ENCODE measurements around the gene ADAMTS16.

ADAMTS16 gene

GRCh38 chr5:5323551-5323950, 183.4 kb downstream of the ADAMTS16 start:
- no peak for TF ChIP-seq CTCF (conservative IDR thresholded peaks at IDR 0.05; ENCODE audit: low read depth, low read length)
- no peak for DNase-seq (ENCODE audit: low read depth)
- no peak overlapping the region for H3K4me3 ChIP-seq (ENCODE audit: low read depth, low read length)

GRCh38 chr5:5326115-5326758, 186.1 kb downstream of the ADAMTS16 start:
- no peak overlapping the region for H3K4me3 ChIP-seq (ENCODE audit: low read depth, low read length)
- DNase-seq (ENCODE audit: low read depth) = no peak
- TF ChIP-seq CTCF (conservative IDR thresholded peaks at IDR 0.05; ENCODE audit: low read depth, low read length) = no peak

DNA sequence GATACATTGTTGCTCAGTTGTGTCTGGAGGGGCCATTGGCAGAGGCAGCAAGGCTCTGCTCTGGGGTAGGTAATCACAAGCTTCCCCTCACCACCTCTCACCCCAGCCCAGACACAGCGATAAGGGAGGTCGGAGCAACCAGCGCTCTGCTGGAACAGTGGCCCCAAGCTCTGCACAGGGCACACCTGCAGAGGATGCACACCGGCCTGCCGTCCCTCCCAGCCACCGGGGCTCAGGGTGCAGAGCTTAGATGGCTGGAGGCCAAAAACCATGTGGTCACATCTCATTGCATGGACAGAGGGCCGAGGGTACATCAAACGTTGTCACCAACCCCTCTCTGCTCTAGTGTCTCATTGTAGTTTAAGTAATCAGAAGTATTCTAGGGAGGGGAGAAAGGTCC, 187.0 kb downstream of the ADAMTS16 start:
- no peak for DNase-seq (ENCODE audit: low read depth)
- no peak overlapping the region for H3K4me3 ChIP-seq (ENCODE audit: low read depth, low read length)
- no peak for TF ChIP-seq CTCF (conservative IDR thresholded peaks at IDR 0.05; ENCODE audit: low read depth, low read length)

- DNase-seq (ENCODE audit: low read depth) = no peak
- TF ChIP-seq CTCF (conservative IDR thresholded peaks at IDR 0.05; ENCODE audit: low read depth, low read length) = no peak
- H3K4me3 ChIP-seq (ENCODE audit: low read depth, low read length) = no peak overlapping the region
Measured at GRCh38 chr5:5330728-5331452, 190.8 kb downstream of the ADAMTS16 start.

- H3K4me3 ChIP-seq (ENCODE audit: low read depth, low read length) = no peak overlapping the region
- no peak for TF ChIP-seq CTCF (conservative IDR thresholded peaks at IDR 0.05; ENCODE audit: low read depth, low read length)
- DNase-seq (ENCODE audit: low read depth) = no peak
Measured at GRCh38 chr5:5331848-5332247, 191.7 kb downstream of the ADAMTS16 start.

DNA sequence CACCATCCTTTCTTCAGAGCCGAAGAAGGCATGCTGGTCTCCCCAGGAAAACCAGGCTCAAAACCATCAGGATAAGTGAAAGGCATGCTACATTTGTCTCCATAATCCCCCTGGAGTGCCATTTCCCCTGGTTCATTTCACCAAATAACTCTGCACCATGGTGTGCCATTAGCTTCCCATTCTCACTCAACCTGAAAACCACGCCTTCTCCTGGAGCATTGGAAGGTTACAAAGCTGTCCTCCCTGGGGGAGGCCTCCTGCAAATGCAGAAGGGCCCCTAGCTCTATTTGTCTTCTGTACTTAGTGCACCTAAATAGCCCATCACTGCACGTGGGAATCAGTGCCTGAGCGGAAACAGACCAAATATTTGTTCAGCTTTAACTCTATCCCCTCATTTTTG, 192.2 kb downstream of the ADAMTS16 start:
- no peak for DNase-seq (ENCODE audit: low read depth)
- TF ChIP-seq CTCF (conservative IDR thresholded peaks at IDR 0.05; ENCODE audit: low read depth, low read length) = no peak
- no peak overlapping the region for H3K4me3 ChIP-seq (ENCODE audit: low read depth, low read length)

GRCh38 chr5:5335107-5335506, 195.0 kb downstream of the ADAMTS16 start:
- no peak for DNase-seq (ENCODE audit: low read depth)
- TF ChIP-seq CTCF (conservative IDR thresholded peaks at IDR 0.05; ENCODE audit: low read depth, low read length) = no peak
- no peak overlapping the region for H3K4me3 ChIP-seq (ENCODE audit: low read depth, low read length)
